Measurements from ENCODE around the gene BTBD2. TPM values are rescaled to one million over a fixed set of nuclear protein-coding genes. Genes with fewer than 3 reads are reported as not detected.
A peak's percentile ranks its signal among the peaks of the same experiment; 100 is the strongest.

BTBD2 gene
- total and polyA plus RNA-seq, 2 of the 13 experiments (the other 11 are each of a cell fraction or from before 2014, with no cell fraction given) = 28.1 to 45.3 TPM

- TF ChIP-seq, protein P1, sequence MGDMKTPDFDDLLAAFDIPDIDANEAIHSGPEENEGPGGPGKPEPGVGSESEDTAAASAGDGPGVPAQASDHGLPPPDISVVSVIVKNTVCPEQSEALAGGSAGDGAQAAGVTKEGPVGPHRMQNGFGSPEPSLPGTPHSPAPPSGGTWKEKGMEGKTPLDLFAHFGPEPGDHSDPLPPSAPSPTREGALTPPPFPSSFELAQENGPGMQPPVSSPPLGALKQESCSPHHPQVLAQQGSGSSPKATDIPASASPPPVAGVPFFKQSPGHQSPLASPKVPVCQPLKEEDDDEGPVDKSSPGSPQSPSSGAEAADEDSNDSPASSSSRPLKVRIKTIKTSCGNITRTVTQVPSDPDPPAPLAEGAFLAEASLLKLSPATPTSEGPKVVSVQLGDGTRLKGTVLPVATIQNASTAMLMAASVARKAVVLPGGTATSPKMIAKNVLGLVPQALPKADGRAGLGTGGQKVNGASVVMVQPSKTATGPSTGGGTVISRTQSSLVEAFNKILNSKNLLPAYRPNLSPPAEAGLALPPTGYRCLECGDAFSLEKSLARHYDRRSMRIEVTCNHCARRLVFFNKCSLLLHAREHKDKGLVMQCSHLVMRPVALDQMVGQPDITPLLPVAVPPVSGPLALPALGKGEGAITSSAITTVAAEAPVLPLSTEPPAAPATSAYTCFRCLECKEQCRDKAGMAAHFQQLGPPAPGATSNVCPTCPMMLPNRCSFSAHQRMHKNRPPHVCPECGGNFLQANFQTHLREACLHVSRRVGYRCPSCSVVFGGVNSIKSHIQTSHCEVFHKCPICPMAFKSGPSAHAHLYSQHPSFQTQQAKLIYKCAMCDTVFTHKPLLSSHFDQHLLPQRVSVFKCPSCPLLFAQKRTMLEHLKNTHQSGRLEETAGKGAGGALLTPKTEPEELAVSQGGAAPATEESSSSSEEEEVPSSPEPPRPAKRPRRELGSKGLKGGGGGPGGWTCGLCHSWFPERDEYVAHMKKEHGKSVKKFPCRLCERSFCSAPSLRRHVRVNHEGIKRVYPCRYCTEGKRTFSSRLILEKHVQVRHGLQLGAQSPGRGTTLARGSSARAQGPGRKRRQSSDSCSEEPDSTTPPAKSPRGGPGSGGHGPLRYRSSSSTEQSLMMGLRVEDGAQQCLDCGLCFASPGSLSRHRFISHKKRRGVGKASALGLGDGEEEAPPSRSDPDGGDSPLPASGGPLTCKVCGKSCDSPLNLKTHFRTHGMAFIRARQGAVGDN (CRISPR knock-in tag; IDR thresholded peaks at IDR 0.05) = peak; percentile 70
- TF ChIP-seq ZBTB1 (CRISPR knock-in tag; IDR thresholded peaks at IDR 0.05; ENCODE audit: borderline replicate concordance) (no peak), TFDP1 (CRISPR knock-in tag; IDR thresholded peaks at IDR 0.05; ENCODE audit: borderline replicate concordance) (0 out of 2 replicates have a peak, but pooled peaks have one; percentile 12), CHD4 (IDR thresholded peaks at IDR 0.05; ENCODE audit: borderline replicate concordance, low read length) (no peak), ZSCAN29 (CRISPR knock-in tag; conservative IDR thresholded peaks at IDR 0.05) (no peak), LBX2 (CRISPR knock-in tag; IDR thresholded peaks at IDR 0.05; ENCODE audit: borderline replicate concordance) (no peak), SP2 (CRISPR knock-in tag; IDR thresholded peaks at IDR 0.05) (no peak), ZBTB33 (CRISPR knock-in tag; IDR thresholded peaks at IDR 0.05) (peak; percentile 46), ZNF7 (CRISPR knock-in tag; IDR thresholded peaks at IDR 0.05) (no peak), NRL (CRISPR knock-in tag; IDR thresholded peaks at IDR 0.05; ENCODE audit: borderline replicate concordance) (peak; percentile 62; the same call in 1 of the 2 replicates), ZBED4 (CRISPR knock-in tag; IDR thresholded peaks at IDR 0.05; ENCODE audit: borderline replicate concordance) (no peak), SIX1 (CRISPR knock-in tag; IDR thresholded peaks at IDR 0.05; ENCODE audit: borderline replicate concordance) (no peak; the same call in 1 of the 2 replicates), ARNTL (CRISPR knock-in tag; IDR thresholded peaks at IDR 0.05) (no peak)
- TF ChIP-seq, protein P2, sequence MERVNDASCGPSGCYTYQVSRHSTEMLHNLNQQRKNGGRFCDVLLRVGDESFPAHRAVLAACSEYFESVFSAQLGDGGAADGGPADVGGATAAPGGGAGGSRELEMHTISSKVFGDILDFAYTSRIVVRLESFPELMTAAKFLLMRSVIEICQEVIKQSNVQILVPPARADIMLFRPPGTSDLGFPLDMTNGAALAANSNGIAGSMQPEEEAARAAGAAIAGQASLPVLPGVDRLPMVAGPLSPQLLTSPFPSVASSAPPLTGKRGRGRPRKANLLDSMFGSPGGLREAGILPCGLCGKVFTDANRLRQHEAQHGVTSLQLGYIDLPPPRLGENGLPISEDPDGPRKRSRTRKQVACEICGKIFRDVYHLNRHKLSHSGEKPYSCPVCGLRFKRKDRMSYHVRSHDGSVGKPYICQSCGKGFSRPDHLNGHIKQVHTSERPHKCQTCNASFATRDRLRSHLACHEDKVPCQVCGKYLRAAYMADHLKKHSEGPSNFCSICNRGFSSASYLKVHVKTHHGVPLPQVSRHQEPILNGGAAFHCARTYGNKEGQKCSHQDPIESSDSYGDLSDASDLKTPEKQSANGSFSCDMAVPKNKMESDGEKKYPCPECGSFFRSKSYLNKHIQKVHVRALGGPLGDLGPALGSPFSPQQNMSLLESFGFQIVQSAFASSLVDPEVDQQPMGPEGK (CRISPR knock-in tag; IDR thresholded peaks at IDR 0.05) = no peak
Measured at GRCh38 chr19:1935484-1936208, 79.9 kb downstream of the BTBD2 start (continued).

Data from HepG2 (cell line).